GM19468 (cell line): Measurements from ENCODE around the gene KIAA0753.
"Not testable (repeated sequence)": the region's sequence is repeated elsewhere in the genome, so short reads cannot be mapped to it uniquely, and the experiment has no call there.

Source experiments
- ATAC-seq: cut with Tn5 transposase; IDR thresholded peaks from one replicate; pipeline ENCODE4 v1.9.1; 2021; ENCODE audit warnings: mild to moderate bottlenecking, moderate library complexity, moderate number of reproducible peaks; ENCODE audit not compliant: unreplicated experiment; ENCODE audit errors: extremely low read depth

The KIAA0753 gene

GRCh38 chr17:6573982-6574686 lies 66.4 kb downstream of the KIAA0753 start:
- no peak for ATAC-seq

- ATAC-seq, result not testable (repeated sequence)
Measured at GRCh38 chr17:6573495-6573894, 67.0 kb downstream of the KIAA0753 start.

GRCh38 chr17:6572972-6573370 lies 67.5 kb downstream of the KIAA0753 start:
- ATAC-seq, result no peak

DNA sequence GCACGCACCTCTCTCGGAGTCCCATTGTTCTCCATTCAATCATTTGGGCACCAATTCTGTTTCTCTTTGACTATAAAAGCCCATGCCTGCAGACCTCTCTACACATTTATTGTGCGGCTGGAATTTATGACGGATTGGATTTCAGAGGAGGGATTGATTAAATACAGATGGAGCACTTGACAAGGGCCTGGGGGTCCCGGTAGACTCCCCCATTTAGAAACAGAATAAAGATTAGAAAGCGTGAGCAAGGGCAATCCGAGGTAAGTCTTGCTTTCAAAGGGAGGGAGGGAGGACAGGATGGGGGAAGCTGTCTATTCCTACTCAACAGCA lies 69.1 kb downstream of the KIAA0753 start:
- no peak for ATAC-seq

GRCh38 chr17:6570731-6571451 lies 69.6 kb downstream of the KIAA0753 start:
- ATAC-seq, result no peak

DNA sequence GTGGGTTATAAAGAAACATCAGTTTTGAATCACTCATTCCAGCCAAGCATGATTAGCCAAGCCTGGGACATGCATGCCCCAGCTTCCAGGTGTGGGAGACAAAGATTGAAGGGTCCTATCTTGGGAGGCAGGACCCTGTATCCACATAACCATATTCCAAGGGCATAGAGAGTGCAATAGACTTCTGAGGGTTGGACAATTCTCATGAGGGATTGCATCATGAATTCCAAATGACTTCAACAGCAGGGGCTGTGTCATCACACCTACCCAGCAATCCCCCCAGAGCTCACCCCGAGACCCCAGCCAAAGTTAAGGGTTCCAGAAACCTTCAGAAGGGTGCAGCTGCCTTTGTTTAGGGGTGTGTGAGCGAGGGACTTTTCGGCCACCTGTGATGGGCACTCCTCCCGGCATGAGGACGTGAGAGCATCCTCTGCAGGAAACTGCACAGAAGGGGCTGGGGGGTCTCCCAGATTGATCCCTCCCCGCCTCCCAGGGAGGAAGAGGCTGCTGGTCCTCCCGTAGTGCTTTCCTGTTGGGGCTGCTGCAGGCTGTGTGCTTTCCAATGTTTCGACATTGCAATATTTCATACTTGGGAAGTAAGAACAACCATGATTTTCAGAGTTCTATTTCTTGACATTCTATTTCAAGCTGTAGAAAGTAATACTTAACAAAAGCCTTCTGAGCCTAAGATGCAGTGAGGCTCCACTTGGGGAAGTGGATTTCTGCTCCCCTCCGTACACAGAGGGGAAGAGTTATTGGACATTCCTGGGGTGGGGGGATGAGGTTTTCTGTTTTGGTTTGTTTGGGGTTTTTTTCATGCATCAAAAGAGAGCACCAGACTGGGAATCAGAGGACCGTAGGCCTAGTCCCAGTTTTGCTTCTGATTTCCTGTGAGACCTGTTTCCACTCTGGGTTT lies 70.9 kb downstream of the KIAA0753 start:
- ATAC-seq, result no peak

GRCh38 chr17:6568184-6568758 lies 72.2 kb downstream of the KIAA0753 start:
- ATAC-seq, result no peak

DNA sequence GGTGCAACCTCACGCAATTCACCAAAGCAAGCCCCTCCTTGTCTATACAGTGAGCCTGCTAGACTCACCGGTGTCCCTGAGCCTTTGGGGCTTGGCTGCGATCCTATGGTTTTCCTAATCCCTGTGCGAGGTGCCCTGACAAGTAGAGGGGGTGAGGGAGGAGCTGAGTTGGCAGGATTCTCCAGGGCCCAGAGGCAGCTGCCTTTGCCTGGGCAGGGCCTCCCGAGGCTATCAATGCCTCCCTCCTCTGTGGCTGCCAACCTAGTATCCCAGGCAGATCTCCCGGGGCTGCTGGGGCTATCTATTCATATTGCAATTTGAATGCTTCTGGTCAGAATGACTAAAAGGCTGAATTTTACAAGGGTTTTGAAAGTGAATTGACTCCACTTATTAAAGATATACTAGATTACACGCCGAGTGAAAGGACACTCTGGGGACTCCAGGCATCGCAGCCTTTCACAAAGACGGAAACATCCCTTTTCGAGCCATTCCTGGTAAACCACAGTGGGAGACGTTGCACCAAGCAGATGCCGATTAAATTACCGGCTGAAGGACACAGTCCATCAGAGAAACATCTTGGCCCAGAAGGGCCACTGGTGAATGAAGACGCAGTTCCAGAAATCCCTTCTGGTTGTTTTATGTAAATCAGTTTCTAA lies 72.9 kb downstream of the KIAA0753 start:
- no peak for ATAC-seq

DNA sequence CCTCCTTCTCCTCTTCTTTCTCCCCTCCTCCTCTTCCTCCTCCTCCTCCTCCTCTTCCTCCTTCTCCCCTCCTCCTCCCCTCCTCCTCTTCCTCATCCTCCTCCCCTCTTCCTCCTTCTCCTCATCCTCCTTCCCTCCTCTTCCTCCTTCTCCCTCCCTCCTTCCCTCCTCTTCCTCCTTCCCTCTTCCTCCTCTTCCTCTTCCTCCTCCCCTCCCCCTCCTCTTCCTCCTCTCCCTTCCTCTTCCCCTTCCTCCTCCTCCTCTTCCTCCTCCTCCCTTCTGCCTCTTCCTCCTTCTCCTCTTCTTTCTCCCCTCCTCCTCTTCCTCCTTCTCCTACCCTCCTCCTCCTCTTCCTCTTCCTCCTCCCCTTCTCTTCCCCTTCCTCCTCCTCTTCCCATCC lies 79.1 kb downstream of the KIAA0753 start:
- ATAC-seq, result no peak

GRCh38 chr17:6560496-6560895 lies 80.0 kb downstream of the KIAA0753 start:
- no peak for ATAC-seq

DNA sequence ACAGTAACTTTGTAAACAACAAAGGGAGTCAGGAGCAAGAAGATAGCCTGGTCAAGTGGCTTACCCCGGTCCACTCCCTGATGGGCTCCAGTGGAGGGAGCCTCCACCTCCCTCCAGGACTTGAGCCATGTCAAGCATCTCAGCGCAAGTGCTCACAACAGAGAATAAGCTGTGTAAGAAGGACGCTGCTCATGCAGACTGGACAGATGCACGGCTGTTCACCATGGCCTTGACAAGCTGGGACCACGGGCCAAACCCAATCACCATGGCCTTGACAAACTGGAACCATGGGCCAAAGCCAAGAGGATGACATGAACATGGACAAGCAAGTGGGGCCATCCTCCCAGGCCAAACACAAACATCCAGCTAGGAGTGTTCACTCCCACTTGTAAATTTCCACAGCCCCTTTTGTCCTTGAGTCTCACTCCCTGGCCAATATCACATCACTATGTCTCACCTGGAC lies 80.7 kb downstream of the KIAA0753 start:
- no peak for ATAC-seq

GRCh38 chr17:6558932-6559752 lies 81.4 kb downstream of the KIAA0753 start:
- no peak for ATAC-seq

- ATAC-seq, result no peak
Measured at GRCh38 chr17:6558276-6558675, 82.2 kb downstream of the KIAA0753 start.

DNA sequence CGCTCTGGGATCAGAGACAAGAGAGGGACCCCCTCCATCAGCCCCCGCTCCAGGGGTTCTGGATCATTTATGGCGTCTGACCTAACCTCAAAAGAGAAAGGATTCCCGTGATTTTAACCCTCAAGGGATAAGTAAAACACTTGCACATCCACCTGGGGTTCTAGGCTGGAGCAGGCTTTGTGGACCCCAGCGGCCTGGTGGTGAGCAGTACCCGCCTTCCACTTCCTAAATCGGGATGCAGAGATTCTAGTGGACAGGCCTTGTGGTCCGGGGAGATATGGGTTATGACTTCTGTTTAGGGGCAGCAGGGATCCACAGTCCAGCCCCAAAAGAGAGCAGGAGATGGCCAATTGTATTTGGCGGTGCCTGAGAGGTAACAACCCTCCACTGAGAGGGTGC lies 83.5 kb downstream of the KIAA0753 start:
- no peak for ATAC-seq

GRCh38 chr17:6556121-6557039 lies 84.1 kb downstream of the KIAA0753 start, which contains the start of gene PITPNM3:
TSS of gene PITPNM3 (minus strand) at chr17:6556555. CDS start at chr17:6556406, 149 bp downstream.
- no peak for ATAC-seq

GRCh38 chr17:6555331-6556120 lies 85.0 kb downstream of the KIAA0753 start:
- no peak for ATAC-seq

- no peak for ATAC-seq
Measured at GRCh38 chr17:6554871-6555330, 85.6 kb downstream of the KIAA0753 start.
